ENCODE measurements around the gene COL25A1.

- TF ChIP-seq CTCF (IDR thresholded peaks at IDR 0.05; ENCODE audit: low read depth, low read length): no peak
- TF ChIP-seq EZH2phosphoT487 (IDR thresholded peaks at IDR 0.05; ENCODE audit: low read depth): no peak
Measured at GRCh38 chr4:108833046-108833445, 469.4 kb downstream of the COL25A1 start.
